K562 (cell line): Measurements from ENCODE around the gene PLXNA3. TPM values are rescaled to one million over a fixed set of nuclear protein-coding genes. Genes with fewer than 3 reads are reported as not detected.

Source experiments
- ATAC-seq: fragments of 200-7000 bp; cut with Tn5 transposase; 3 replicates; pipeline ENCODE4 v1.9.1; 2020; ENCODE audit warnings: moderate library complexity
- BruUV-seq: library from RNA; stranded (reverse); fragments of 400-500 nt; replicated peaks from 2 replicates; lab custom pipeline; 2021; lab: Mats Ljungman, UMichigan
- CTCF ChIA-PET: fragments of 300-600 bp; formaldehyde crosslinking; extraction: SDS; loops from one replicate; lab custom pipeline; 2021; ENCODE audit warnings: low intra/inter-chr PET ratio; lab: Yijun Ruan, JAX
- POLR2A ChIA-PET: fragments of 300-600, 350-650 bp; sonication (Branson Sonifier 250); formaldehyde crosslinking; extraction: SDS; loops from one replicate; lab custom pipeline; 2021; ENCODE audit warnings: antibody characterized with exemption, inconsistent platforms; lab: Yijun Ruan, JAX
- DNase-seq, 4 experiments: peaks; one replicate each; pipeline versions ENCODE4 v3.0.0 to v3.0.0-alpha.2; 2011 to 2018; ENCODE audit warnings: low spot score in 3 of 4, mixed read lengths in 3 of 4; ENCODE audit errors: extremely low read depth in 1 of 4
- FAIRE-seq: peaks from 2 replicates; lab custom pipeline; 2011; peaks lifted over from hg19 to GRCh38; lab: Jason Lieb, UNC
- H2AFZ ChIP-seq: 2 replicates; pipeline ENCODE4 v1.6.0; 2011; ENCODE audit warnings: low read depth, low read length, control low read depth, inconsistent platforms
- H3K27ac ChIP-seq: fragments of 200-600 bp; 3 replicates; pipeline ENCODE4 v1.8.0; 2011; ENCODE audit warnings: low read depth, mild to moderate bottlenecking, control low read depth, inconsistent platforms, low read length, moderate library complexity, mixed read lengths; ENCODE audit errors: extremely low read depth
- H3K27me3 ChIP-seq, 2 experiments: fragments of 300-600 bp in 1 of 2; 2 replicates in 1 of 2; 3 replicates in 1 of 2; pipeline versions ENCODE4 v1.6.0 to v1.8.0; 2011; ENCODE audit warnings: inconsistent platforms in 2 of 2, low read length in 2 of 2, mild to moderate bottlenecking in 1 of 2, mixed read lengths in 1 of 2, moderate library complexity in 1 of 2; ENCODE audit not compliant: control insufficient read depth in 2 of 2, insufficient read depth in 2 of 2
- H3K36me3 ChIP-seq: fragments of 300-600 bp; 3 replicates; pipeline ENCODE4 v1.8.0; 2011; ENCODE audit warnings: mild to moderate bottlenecking, low read length, inconsistent platforms; ENCODE audit not compliant: control insufficient read depth, insufficient read depth
- H3K4me1 ChIP-seq, 2 experiments: fragments of 200-600 bp in 1 of 2; replicated peaks in 1 of 2; 2 replicates in 1 of 2; 3 replicates in 1 of 2; pipeline versions ENCODE4 v1.5.1 to v1.8.0; 2011; ENCODE audit warnings: inconsistent platforms in 2 of 2, low read length in 2 of 2, mild to moderate bottlenecking in 1 of 2, mixed read lengths in 1 of 2, moderate library complexity in 1 of 2; ENCODE audit not compliant: control insufficient read depth in 2 of 2, insufficient read depth in 2 of 2
- H3K4me2 ChIP-seq: 2 replicates; pipeline ENCODE4 v1.6.1; 2011; ENCODE audit warnings: low read length, control low read depth, inconsistent platforms, mixed read lengths; ENCODE audit not compliant: insufficient read depth
- H3K4me3 ChIP-seq: fragments of 200-600 bp; sonication (generic), shearing (Covaris generic); 2 replicates; pipeline ENCODE4 v1.5.1; 2016; ENCODE audit warnings: control low read depth, inconsistent platforms
- H3K79me2 ChIP-seq: fragments of 200-600 bp; 3 replicates; pipeline ENCODE4 v1.8.0; 2011; ENCODE audit warnings: low read length, inconsistent platforms; ENCODE audit not compliant: control insufficient read depth, insufficient read depth
- H3K9ac ChIP-seq, 2 experiments: 2 replicates each; pipeline versions ENCODE4 v1.6.0 to v1.6.1; 2011; ENCODE audit warnings: low read depth in 2 of 2, low read length in 2 of 2, control low read depth in 1 of 2, inconsistent platforms in 1 of 2, mild to moderate bottlenecking in 1 of 2, mixed read lengths in 1 of 2; ENCODE audit not compliant: insufficient read depth in 1 of 2
- H3K9me1 ChIP-seq: one replicate; pipeline ENCODE4 v1.6.0; 2011; ENCODE audit warnings: inconsistent platforms, mild to moderate bottlenecking, low read length, moderate library complexity; ENCODE audit not compliant: control insufficient read depth, insufficient read depth
- H3K9me3 ChIP-seq: replicated peaks from 2 replicates; pipeline ENCODE4 v1.5.1; 2011; ENCODE audit warnings: low read depth, low read length, inconsistent platforms; ENCODE audit not compliant: control insufficient read depth, insufficient read depth
- H4K20me1 ChIP-seq: replicated peaks from 2 replicates; pipeline ENCODE4 v1.6.1; 2011; ENCODE audit warnings: low read length, inconsistent platforms, mixed read lengths; ENCODE audit not compliant: control insufficient read depth, insufficient read depth
- ADNP ChIP-seq: fragments of 200-800 bp; sonication (Bioruptor generic); IDR thresholded peaks from 2 replicates; pipeline ENCODE4 v1.6.1; 2016; ENCODE audit warnings: missing genetic modification characterization, missing compliant biosample characterization
- C11orf30 ChIP-seq: fragments of 450-650 bp; IDR thresholded peaks from 2 replicates; pipeline ENCODE4 v1.6.1; 2016; ENCODE audit warnings: low read depth, mild to moderate bottlenecking
- MCM3 ChIP-seq: fragments of 450-650 bp; IDR thresholded peaks from 2 replicates; pipeline ENCODE4 v1.6.1; 2016
- POLR2B ChIP-seq: fragments of 450-650 bp; IDR thresholded peaks from 2 replicates; pipeline ENCODE4 v1.6.1; 2018; ENCODE audit warnings: low read depth; ENCODE audit not compliant: partially characterized antibody
- ZC3H4 ChIP-seq: sonication (generic); formaldehyde crosslinking; IDR thresholded peaks from 2 replicates; pipeline ENCODE4 v1.9.0; 2021; ENCODE audit warnings: missing genetic modification reagents, borderline replicate concordance
- ZNF785 ChIP-seq: fragments of 250-450 bp; sonication (Bioruptor Pico); IDR thresholded peaks from 2 replicates; pipeline ENCODE4 v1.4.0; 2020; ENCODE audit warnings: mild to moderate bottlenecking
- WGBS: fragments of 100-300 bp; shearing (Covaris generic); methylation state at CpG from one replicate; pipeline ENCODE4 v1.1.6; 2016; ENCODE audit warnings: low coverage, mixed read lengths; ENCODE audit not compliant: insufficient coverage; ENCODE audit errors: missing lambda C conversion rate; 5-methylcytosine and 5-hydroxymethylcytosine counted together
- in situ Hi-C: fragments of 300-500 bp; cut with MboI; formaldehyde crosslinking; loops from 4 replicates; pipeline ENCODE4 v1.15.0; 2018; ENCODE audit warnings: inconsistent platforms, mixed read lengths
- intact Hi-C: fragments of 100-400 bp; cut with micrococcal nuclease; formaldehyde crosslinking; loops from 2 replicates; pipeline ENCODE4 v1.14.2; 2022
- polyA plus RNA-seq, 8 experiments: library from polyadenylated mRNA; depleted of rRNA in 4 of 8; stranded (reverse) in 5 of 8; unstranded in 3 of 8; fragments of >200 nt; fragmentation: Nextera tagmentation in 2 of 8; fragmentation: Illumina TruSeq in 1 of 8; extraction: Ambion mirVana in 2 of 8; extraction: Trizol in 1 of 8; gene quantifications; 2 replicates each; pipeline versions ENCODE4 v1.2.1 to v1.2.3, GENCODE V29; 2011 to 2014; ENCODE audit warnings: inconsistent platforms in 1 of 8, missing spikeins in 1 of 8
- total RNA-seq, 7 experiments: library from RNA; depleted of rRNA in 6 of 7; stranded (reverse); fragments of >200 nt in 6 of 7; fragmentation: Illumina TruSeq in 2 of 7; extraction: Trizol in 2 of 7; gene quantifications; 2 replicates each; pipeline versions ENCODE4 v1.2.1 to v1.2.3, GENCODE V29; 2011 to 2021; ENCODE audit warnings: low replicate concordance in 1 of 7

The PLXNA3 gene
- total and polyA plus RNA-seq, 9 of the 15 experiments (the other 6 are each of a cell fraction or from before 2014, with no cell fraction given), result 0.32 to 47.8 (median 7.5) TPM

DNA sequence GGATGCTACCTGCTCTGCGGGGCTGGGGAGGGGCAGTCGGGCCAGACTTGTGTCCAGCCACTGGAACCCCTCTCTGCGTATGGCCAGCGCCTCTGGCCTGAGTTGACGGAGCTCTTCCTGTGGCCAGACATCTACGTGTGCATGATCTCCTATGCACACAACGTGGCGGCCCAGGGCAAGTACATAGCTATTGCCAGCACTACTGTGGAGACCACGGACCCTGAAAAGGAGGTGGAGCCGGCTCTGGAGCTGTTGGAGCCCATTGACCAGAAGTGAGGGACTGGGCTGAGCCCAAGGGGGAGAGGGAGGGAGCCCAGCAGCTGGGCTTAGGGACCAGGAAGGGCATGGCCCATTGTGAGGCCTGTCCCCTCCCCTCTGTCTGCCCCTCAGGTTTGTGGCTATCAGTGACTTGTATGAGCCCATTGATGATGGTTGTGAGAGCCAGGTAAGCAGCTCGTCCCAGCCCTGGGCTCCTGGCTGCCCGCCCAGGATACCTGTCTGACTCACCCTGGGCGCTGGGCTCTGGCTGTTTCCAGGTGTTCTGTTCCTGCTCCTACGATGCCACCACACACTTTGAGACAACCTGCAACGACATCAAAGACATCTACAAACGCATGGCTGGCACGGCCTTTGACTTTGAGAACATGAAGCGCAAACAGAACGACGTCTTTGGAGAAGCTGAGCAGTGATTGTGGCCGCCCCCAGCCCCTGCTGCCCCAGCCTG lies 15.9 kb upstream of the PLXNA3 start:
- no peak overlapping the region; a peak in 1 of 4 replicates for H3K9ac ChIP-seq
- H2AFZ ChIP-seq, result no peak overlapping the region
- H3K79me2 ChIP-seq, result peaks cover 38% of the 10 kb centered on the region
- H4K20me1 ChIP-seq, result peaks cover 5% of the 10 kb centered on the region; the same call in 1 of the 2 replicates
- H3K4me3 ChIP-seq, result no peak overlapping the region
- DNase-seq, result no peak
- in situ Hi-C loops, result no loop called here
- intact Hi-C loops, result no loop called here
- H3K36me3 ChIP-seq, result peaks cover 59% of the 10 kb centered on the region; the same call in 2 of the 3 replicates
- no peak overlapping the region for H3K27ac ChIP-seq
- BruUV-seq, result TSS peak; percentile 25
- H3K9me3 ChIP-seq, result no peaks in the 10 kb centered on the region
- POLR2A ChIA-PET, result interaction anchor here (0.8 to 1.6 kb wide), 2 partner anchors 10 to 41 kb away, joined by 5 to 6 read pairs; no protein-coding TSS in a partner anchor
- no peak overlapping the region for H3K4me2 ChIP-seq
- peaks cover 11 to 53% of the 10 kb centered on the region in 2 experiments; a peak in 4 of 5 replicates for H3K4me1 ChIP-seq
- no peaks in the 10 kb centered on the region for H3K27me3 ChIP-seq
- peaks cover 3% of the 10 kb centered on the region for H3K9me1 ChIP-seq
- no peak for ATAC-seq
- WGBS, result 82% methylated on average over 14 of the region's 21 CpGs
- TF ChIP-seq ZNF785 (CRISPR knock-in tag), result no peak
- no peak for TF ChIP-seq MCM3
- no peak for TF ChIP-seq ZC3H4 (CRISPR knock-in tag)
- TF ChIP-seq C11orf30, result no peak
- no peak for TF ChIP-seq ADNP
- no peak for TF ChIP-seq POLR2B
- TF ChIP-seq, all 486 proteins: peak for 0
- CTCF ChIA-PET, result no interaction called here
- FAIRE-seq, result no peak
